ELF-1 (cell line): ENCODE data around the gene BLOC1S6.
A peak's percentile ranks its signal among the peaks of the same experiment; 100 is the strongest.

Source experiments
- DNase-seq: peaks from one replicate; pipeline ENCODE4 v3.0.0-alpha.2; 2016; ENCODE audit warnings: low read depth, low spot score

Gene BLOC1S6

GRCh38 chr15:45588219-45588875 lies 1.2 kb downstream of the BLOC1S6 start:
- DNase-seq, result no peak

DNA sequence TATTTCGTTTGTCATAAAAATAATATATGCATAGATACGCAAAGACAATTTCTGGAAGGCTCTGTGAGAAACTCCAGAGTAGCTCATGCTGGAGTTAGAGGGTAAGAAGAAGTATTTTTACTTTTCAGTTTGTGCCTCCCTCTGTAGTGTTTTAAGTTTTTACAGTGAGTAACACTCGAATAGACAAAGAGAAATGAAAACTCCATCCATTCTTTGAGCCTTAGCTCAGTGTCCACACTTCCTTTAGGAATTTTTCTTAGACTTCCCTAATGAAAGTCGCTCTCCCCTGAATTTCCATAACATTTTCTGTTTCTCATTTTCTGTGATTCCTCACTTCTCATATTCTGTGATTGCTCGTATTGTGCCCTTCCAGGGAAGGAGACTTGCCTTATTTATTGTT lies 2.1 kb downstream of the BLOC1S6 start:
- no peak for DNase-seq

- DNase-seq, result no peak
These were observed 7.1 kb downstream of the BLOC1S6 start for GRCh38 chr15:45594319-45594718.

GRCh38 chr15:45594835-45595530 lies 7.8 kb downstream of the BLOC1S6 start:
- no peak for DNase-seq

GRCh38 chr15:45603881-45604280 lies 16.7 kb downstream of the BLOC1S6 start:
- no peak for DNase-seq

GRCh38 chr15:45604326-45604725 lies 17.1 kb downstream of the BLOC1S6 start:
- DNase-seq, result no peak

DNA sequence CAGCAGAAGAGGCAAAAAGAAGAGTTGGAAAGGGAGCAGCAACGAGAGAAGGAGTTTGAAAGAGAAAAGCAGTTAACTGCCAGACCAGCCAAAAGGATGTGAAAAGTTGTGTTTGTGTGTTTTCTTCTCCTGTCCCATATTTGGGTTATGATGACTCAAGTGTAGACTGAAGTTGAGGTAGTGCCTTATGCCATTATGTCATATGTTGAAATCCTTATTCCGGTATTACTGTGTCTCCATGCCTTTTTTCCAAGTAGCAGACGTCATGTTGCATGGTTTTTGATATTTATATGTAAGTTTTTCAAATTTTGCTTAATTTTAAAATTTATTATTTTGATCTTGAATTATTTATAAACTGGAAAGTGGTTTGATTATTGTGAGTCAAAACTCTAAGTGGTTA lies 19.2 kb downstream of the BLOC1S6 start:
- DNase-seq, result no peak

- DNase-seq, result no peak
These were observed 19.7 kb downstream of the BLOC1S6 start for GRCh38 chr15:45606841-45607240.

- no peak for DNase-seq
These were observed 24.1 kb downstream of the BLOC1S6 start for GRCh38 chr15:45611305-45611704.

DNA sequence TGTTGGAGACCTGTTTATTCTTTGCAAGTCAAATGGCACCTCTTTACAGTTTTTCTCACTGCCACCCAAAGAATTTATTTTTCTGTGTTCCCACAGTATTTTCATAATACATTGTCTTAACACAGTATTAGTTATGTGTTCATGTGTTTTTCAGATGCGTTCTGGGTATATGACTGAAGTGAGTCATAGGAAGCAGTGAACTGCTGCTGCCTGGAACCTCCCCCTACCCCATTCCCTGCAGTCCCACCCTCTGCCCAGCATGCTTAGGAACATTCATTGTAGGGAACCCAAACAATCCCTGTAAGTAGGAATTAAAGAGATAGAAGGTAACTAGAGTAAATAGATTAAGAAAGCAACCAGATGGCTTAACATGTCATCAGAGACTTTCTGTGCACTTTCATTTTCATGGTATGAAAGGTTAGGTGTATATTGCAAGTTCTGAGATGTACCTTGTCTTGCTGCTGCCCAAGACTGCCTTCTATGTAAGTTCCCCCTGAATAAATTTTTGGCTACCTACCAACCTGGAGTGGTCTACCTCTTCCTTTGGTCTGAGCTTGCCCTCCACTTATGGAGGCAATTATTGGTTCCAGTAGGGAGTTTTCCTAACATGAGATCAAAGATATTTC lies 25.7 kb downstream of the BLOC1S6 start:
- DNase-seq, result no peak

DNA sequence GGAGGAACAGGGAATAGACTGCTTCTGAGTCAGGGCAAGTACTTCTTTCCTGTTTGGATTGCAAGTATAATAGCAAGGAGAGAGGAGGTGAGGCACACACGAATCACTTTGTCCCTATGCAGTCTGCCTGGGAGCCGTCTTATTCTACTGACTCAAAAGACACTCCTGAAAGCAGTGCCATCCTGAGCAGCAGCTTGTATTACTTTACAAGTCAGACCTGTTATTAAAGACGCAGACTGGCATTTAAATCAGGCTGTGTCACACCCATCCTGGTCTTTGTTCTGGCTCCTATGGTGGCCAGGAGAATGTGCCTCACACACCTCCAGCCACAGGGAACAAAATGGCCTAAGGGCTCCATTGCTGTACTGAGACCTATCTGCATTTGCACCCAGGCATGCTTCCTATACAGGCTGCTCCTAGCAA lies 29.7 kb downstream of the BLOC1S6 start:
- DNase-seq, result peak; percentile 75

DNA sequence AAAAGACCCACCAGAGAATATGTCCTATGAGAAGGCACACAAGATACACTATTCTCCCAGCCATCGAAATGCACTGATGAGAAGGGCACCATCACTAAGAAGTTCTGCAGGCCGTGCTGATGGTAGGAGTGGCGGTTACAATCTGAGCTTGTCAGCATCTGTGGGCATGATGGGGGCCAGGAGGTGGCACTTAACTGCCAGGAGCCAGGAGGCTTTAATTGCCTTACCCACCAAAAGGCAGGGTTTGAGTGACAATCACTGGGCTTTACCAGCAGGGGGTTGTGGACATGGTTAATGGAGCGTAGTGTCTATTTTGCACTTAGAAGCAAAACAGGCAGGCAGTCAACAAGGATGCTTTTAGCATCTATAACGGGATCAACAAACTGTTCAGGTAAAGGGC lies 31.6 kb downstream of the BLOC1S6 start:
- no peak for DNase-seq

DNA sequence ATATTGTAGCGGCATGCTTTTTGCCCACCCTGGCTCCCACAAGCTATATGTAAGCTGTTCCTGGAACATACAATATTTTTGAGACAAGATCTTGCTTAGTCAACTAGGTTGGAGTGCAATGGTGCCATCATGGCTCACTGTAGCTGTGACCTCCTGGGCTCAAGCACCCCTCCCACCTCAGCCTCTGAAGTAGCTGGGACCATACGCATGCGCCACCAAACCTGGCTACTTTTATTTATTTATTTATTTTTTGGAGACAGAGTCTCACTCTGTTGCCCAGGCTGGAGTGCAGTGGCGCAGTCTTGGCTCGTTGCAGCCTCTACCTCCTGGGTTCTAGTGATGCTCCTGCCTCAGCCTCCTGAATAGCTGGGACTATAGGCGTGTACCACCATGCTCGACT lies 41.0 kb downstream of the BLOC1S6 start:
- no peak for DNase-seq

DNA sequence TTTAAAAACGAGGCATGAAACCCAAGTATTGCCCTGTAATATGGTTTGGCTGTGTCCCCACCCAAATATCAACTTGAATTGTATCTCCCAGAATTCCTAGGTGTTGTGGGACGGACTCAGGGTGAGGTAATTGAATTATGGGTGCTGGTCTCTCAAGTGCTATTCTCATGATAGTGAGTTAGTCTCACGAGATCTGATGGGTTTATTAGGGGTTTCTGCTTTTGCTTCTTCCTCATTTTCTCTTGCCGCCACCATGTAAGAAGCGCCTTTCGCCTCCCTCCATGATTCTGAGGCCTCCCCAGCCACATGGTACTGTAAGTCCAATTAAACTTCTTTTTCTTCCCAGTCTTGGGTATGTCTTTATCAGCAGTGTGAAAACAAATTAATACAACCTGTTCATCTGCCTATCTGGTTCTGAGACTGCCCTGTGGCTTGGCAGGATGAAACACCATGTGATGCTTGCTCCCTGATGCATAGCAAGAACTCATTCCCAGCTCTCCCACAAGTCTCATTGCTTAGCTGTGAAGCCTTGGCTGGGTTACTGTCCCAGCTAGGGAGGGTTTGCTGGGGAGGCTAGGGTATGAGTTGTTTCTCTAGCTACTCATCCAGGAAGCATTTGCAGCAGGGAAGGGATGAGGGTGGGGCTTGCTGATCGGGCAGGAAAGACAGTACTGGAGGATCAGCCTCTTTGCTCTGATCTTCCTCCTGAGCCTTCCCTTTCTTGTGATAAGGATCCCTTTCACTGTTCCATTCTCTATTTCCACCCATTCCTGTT lies 43.9 kb downstream of the BLOC1S6 start:
- no peak for DNase-seq

- no peak for DNase-seq
These were observed 44.6 kb downstream of the BLOC1S6 start for GRCh38 chr15:45631776-45632175.

- DNase-seq, result peak; percentile 54
These were observed 47.4 kb downstream of the BLOC1S6 start, which contains the start of gene SQOR for GRCh38 chr15:45634432-45635190. SQOR (plus strand) TSS chr15:45635029; CDS start chr15:45658924, 23,895 bp downstream.

DNA sequence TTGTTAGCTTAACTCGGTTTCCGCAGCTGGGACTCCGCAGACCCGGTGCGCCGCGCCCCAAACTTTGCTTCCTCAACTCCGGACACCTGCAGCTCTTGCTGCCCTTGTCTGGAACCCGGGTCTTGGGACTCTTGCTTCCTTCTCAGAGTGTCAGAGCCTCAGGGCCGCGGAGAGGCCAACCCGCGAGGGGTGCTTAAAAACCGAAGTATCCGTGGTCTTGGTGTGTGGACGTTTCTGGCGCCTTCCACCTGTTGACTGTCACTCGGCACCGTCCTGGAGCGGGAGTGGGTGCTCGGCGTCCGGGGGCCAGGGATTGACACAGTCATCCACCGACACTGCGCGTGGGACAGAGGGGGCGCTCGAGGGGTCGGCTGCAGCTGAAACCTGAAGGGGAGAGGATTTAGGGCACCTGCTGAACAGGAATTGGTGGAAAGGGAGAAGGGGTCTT lies 48.0 kb downstream of the BLOC1S6 start:
- DNase-seq, result no peak

- no peak for DNase-seq
These were observed 48.6 kb downstream of the BLOC1S6 start for GRCh38 chr15:45635763-45636292.

DNA sequence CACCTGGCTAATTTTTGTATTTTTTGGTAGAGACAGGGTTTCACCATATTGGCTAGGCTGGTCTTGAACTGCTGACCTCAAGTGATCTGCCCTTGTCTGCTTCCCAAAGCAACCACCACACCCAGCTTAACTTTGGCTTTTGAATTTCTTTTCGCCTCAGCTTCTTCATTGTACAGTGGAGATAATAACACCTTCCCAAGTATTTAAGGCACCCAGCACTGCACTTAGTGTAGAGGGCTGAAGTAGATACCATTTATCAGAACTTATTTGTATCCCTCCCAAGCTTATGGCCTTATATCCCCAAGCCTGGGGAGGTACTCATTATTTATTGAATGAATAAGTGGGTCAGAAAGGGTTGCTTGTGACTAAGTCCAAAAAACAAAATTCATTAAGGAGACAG lies 50.0 kb downstream of the BLOC1S6 start:
- no peak for DNase-seq

GRCh38 chr15:45637552-45638033 lies 50.4 kb downstream of the BLOC1S6 start:
- DNase-seq, result no peak

GRCh38 chr15:45640616-45641015 lies 53.4 kb downstream of the BLOC1S6 start:
- DNase-seq, result no peak
